MM.1S (cell line): ENCODE results near the gene RAB27B.

Experiments used
- DNase-seq: peaks from one replicate; pipeline ENCODE4 v3.0.0-alpha.2; 2015
- H2AFZ ChIP-seq: fragments of 300-600 bp; sonication (generic); 2 replicates; pipeline ENCODE4 v1.6.0; 2016; ENCODE audit warnings: antibody characterized with exemption, low read length
- H3F3A ChIP-seq: fragments of 300-600 bp; sonication (generic); 2 replicates; pipeline ENCODE4 v1.6.1; 2016; ENCODE audit warnings: mild to moderate bottlenecking, antibody characterized with exemption, low read length, moderate library complexity, mixed read lengths; ENCODE audit not compliant: insufficient read depth
- H3K27ac ChIP-seq: fragments of 300-600 bp; sonication (generic); 2 replicates; pipeline ENCODE4 v1.5.1; 2016; ENCODE audit warnings: mild to moderate bottlenecking, low read length
- H3K27me3 ChIP-seq: fragments of 300-600 bp; sonication (generic); replicated peaks from 2 replicates; pipeline ENCODE4 v1.6.0; 2016; ENCODE audit warnings: low read length; ENCODE audit not compliant: insufficient read depth
- H3K36me3 ChIP-seq: fragments of 300-600 bp; sonication (generic); replicated peaks from 2 replicates; pipeline ENCODE4 v1.6.1; 2016; ENCODE audit warnings: mild to moderate bottlenecking, low read length, mixed read lengths; ENCODE audit not compliant: insufficient read depth
- H3K4me1 ChIP-seq: fragments of 300-600 bp; sonication (generic); 2 replicates; pipeline ENCODE4 v1.6.1; 2016; ENCODE audit warnings: low read length, mixed read lengths
- H3K4me2 ChIP-seq: fragments of 300-600 bp; sonication (generic); 2 replicates; pipeline ENCODE4 v1.6.0; 2016; ENCODE audit warnings: low read depth, low read length
- H3K4me3 ChIP-seq: fragments of 300-600 bp; sonication (generic); 2 replicates; pipeline ENCODE4 v1.5.1; 2016; ENCODE audit warnings: low read length, mixed read lengths
- H3K79me2 ChIP-seq: fragments of 300-600 bp; sonication (generic); 2 replicates; pipeline ENCODE4 v1.6.1; 2016; ENCODE audit warnings: mixed run types, low read length, mixed read lengths
- H3K9ac ChIP-seq: fragments of 300-600 bp; sonication (generic); 2 replicates; pipeline ENCODE4 v1.6.1; 2016; ENCODE audit warnings: low read length, mixed read lengths
- H3K9me2 ChIP-seq: fragments of 300-600 bp; sonication (generic); replicated peaks from 2 replicates; pipeline ENCODE4 v1.6.1; 2016; ENCODE audit warnings: mild to moderate bottlenecking, low read length, mixed read lengths; ENCODE audit not compliant: insufficient read depth
- H3K9me3 ChIP-seq: fragments of 300-600 bp; sonication (generic); replicated peaks from 2 replicates; pipeline ENCODE4 v1.6.1; 2016; ENCODE audit warnings: mild to moderate bottlenecking, low read length, mixed read lengths; ENCODE audit not compliant: insufficient read depth
- H4K20me1 ChIP-seq: fragments of 300-600 bp; sonication (generic); 2 replicates; pipeline ENCODE4 v1.6.1; 2016; ENCODE audit warnings: mild to moderate bottlenecking, low read length, moderate library complexity, mixed read lengths; ENCODE audit not compliant: insufficient read depth
- EZH2 ChIP-seq: fragments of 300-600 bp; sonication (generic); optimal IDR thresholded peaks from 2 replicates; pipeline ENCODE3; 2017; ENCODE audit warnings: low read depth, mild to moderate bottlenecking, antibody characterized with exemption, low read length, mixed read lengths
- EZH2phosphoT487 ChIP-seq: fragments of 300-600 bp; sonication (generic); IDR thresholded peaks from 2 replicates; pipeline ENCODE4 v1.6.1; 2018; ENCODE audit warnings: antibody characterized with exemption, low read length
- TF ChIP-seq, protein P1 (sequence below): fragments of 300-600 bp; sonication (generic); IDR thresholded peaks from 2 replicates; pipeline ENCODE4 v1.5.1; 2016; ENCODE audit warnings: antibody characterized with exemption, low read length, mixed read lengths

RAB27B gene

GRCh38 chr18:54919412-54919811 lies 91.1 kb downstream of the RAB27B start:
- Histone ChIP-seq H3K9me2 (no peaks in the 10 kb centered on the region), H3K4me3 (no peak overlapping the region), H3K4me1 (no peaks in the 10 kb centered on the region), H3K36me3 (no peaks in the 10 kb centered on the region), H3K4me2 (no peak overlapping the region), H3K27ac (no peak overlapping the region), H3K9me3 (no peaks in the 10 kb centered on the region), H3F3A (no peaks in the 10 kb centered on the region), H3K79me2 (no peaks in the 10 kb centered on the region), H3K27me3 (no peaks in the 10 kb centered on the region), H4K20me1 (no peaks in the 10 kb centered on the region), H3K9ac (no peak overlapping the region), H2AFZ (no peak overlapping the region)
- no peak for TF ChIP-seq EZH2phosphoT487
- TF ChIP-seq, protein P1, sequence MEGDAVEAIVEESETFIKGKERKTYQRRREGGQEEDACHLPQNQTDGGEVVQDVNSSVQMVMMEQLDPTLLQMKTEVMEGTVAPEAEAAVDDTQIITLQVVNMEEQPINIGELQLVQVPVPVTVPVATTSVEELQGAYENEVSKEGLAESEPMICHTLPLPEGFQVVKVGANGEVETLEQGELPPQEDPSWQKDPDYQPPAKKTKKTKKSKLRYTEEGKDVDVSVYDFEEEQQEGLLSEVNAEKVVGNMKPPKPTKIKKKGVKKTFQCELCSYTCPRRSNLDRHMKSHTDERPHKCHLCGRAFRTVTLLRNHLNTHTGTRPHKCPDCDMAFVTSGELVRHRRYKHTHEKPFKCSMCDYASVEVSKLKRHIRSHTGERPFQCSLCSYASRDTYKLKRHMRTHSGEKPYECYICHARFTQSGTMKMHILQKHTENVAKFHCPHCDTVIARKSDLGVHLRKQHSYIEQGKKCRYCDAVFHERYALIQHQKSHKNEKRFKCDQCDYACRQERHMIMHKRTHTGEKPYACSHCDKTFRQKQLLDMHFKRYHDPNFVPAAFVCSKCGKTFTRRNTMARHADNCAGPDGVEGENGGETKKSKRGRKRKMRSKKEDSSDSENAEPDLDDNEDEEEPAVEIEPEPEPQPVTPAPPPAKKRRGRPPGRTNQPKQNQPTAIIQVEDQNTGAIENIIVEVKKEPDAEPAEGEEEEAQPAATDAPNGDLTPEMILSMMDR: no peak
- no peak for TF ChIP-seq EZH2
- DNase-seq: no peak

- H3K27me3 ChIP-seq: no peaks in the 10 kb centered on the region
- H3K36me3 ChIP-seq: no peaks in the 10 kb centered on the region
- H3K9ac ChIP-seq: no peak overlapping the region
- H2AFZ ChIP-seq: no peak overlapping the region
- no peaks in the 10 kb centered on the region for H3K4me1 ChIP-seq
- no peaks in the 10 kb centered on the region for H4K20me1 ChIP-seq
- H3K9me2 ChIP-seq: no peaks in the 10 kb centered on the region
- TF ChIP-seq, protein P1: no peak
- TF ChIP-seq EZH2 (no peak), EZH2phosphoT487 (no peak)
- no peaks in the 10 kb centered on the region for H3K79me2 ChIP-seq
- no peak overlapping the region for H3K27ac ChIP-seq
- no peak for DNase-seq
- no peaks in the 10 kb centered on the region for H3K9me3 ChIP-seq
- H3K4me2 ChIP-seq: no peak overlapping the region
- H3F3A ChIP-seq: no peaks in the 10 kb centered on the region
- H3K4me3 ChIP-seq: no peak overlapping the region
These were observed 95.2 kb downstream of the RAB27B start for GRCh38 chr18:54923339-54923956.

DNA sequence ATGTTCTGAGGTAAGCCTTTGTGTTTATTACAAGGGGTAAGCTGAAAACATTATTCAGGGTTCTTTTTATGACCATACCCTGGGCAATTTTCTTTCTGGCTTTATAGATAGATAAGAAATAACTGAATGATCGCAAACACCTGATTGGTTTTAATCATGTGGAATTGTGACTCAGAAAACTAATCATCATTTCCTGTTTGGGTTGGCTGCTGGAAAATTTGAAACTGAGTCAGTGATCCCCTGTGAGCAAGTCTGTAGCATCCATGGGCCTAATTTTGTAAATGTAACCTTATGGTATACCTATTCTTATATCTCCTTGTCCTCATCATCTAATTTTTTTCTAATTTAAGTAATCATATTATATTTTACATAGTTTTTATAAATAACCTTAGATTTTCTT lies 96.7 kb downstream of the RAB27B start:
- no peak overlapping the region for H2AFZ ChIP-seq
- DNase-seq: no peak
- H3K27ac ChIP-seq: no peak overlapping the region
- no peak overlapping the region for H3K4me2 ChIP-seq
- H3K9me2 ChIP-seq: no peaks in the 10 kb centered on the region
- H3K9ac ChIP-seq: no peak overlapping the region
- no peaks in the 10 kb centered on the region for H3K27me3 ChIP-seq
- no peaks in the 10 kb centered on the region for H3K36me3 ChIP-seq
- no peaks in the 10 kb centered on the region for H3K4me1 ChIP-seq
- no peaks in the 10 kb centered on the region for H3F3A ChIP-seq
- H3K9me3 ChIP-seq: no peaks in the 10 kb centered on the region
- no peak overlapping the region for H3K4me3 ChIP-seq
- TF ChIP-seq, protein P1: no peak
- TF ChIP-seq EZH2: no peak
- no peak for TF ChIP-seq EZH2phosphoT487
- no peaks in the 10 kb centered on the region for H3K79me2 ChIP-seq
- H4K20me1 ChIP-seq: no peaks in the 10 kb centered on the region
